Activated naive CD8-positive, alpha-beta T cell treated with anti-CD3 and anti-CD28 coated beads, Interleukin-2, amount 10 ng/mL, durations not matched to agents 7 days and 5 days (primary cell): Measurements from ENCODE around the gene CDH18. TPM values are rescaled to one million over a fixed set of nuclear protein-coding genes. Genes with fewer than 3 reads are reported as not detected.

Source experiments
- ATAC-seq: fragments of 150-1000 bp; cut with Tn5 transposase; one replicate; pipeline ENCODE4 v1.10.0; 2021; ENCODE audit warnings: low read depth, moderate library complexity
- POLR2A ChIA-PET: fragments of 350-600 bp; sonication (Branson Sonifier 250); formaldehyde crosslinking; loops from one replicate; lab custom pipeline; 2021; ENCODE audit warnings: antibody characterized with exemption; lab: Charles Lee
- DNase-seq: peaks from one replicate; pipeline ENCODE4 v3.0.0; 2021
- H3K27ac Mint-ChIP-seq: one replicate; pipeline ENCODE4 v1.8.0; 2022; ENCODE audit warnings: mild to moderate bottlenecking, mixed read lengths
- H3K27me3 Mint-ChIP-seq: one replicate; pipeline ENCODE4 v1.8.0; 2022; ENCODE audit warnings: mild to moderate bottlenecking, moderate library complexity, mixed read lengths
- H3K36me3 Mint-ChIP-seq: one replicate; pipeline ENCODE4 v1.8.0; 2021; ENCODE audit warnings: mild to moderate bottlenecking, mixed read lengths
- H3K4me1 Mint-ChIP-seq: one replicate; pipeline ENCODE4 v1.8.0; 2021; ENCODE audit warnings: mixed read lengths
- H3K4me3 Mint-ChIP-seq: one replicate; pipeline ENCODE4 v1.8.0; 2022; ENCODE audit warnings: mild to moderate bottlenecking, moderate library complexity, mixed read lengths
- H3K9me3 Mint-ChIP-seq: one replicate; pipeline ENCODE4 v1.8.0; 2021; ENCODE audit warnings: mixed read lengths
- total RNA-seq, 2 experiments: library from RNA; stranded (reverse); gene quantifications; one replicate each; pipeline ENCODE4 v1.2.3, GENCODE V29; 2021

Gene CDH18
- total RNA-seq, 2 experiments from 2014 or later = not detected

GRCh38 chr5:19728571-19728970 lies 259.4 kb downstream of the CDH18 start:
- Mint-ChIP-seq H3K36me3 (no peaks in the 10 kb centered on the region), H3K4me3 (no peak overlapping the region), H3K4me1 (no peaks in the 10 kb centered on the region), H3K27me3 (no peaks in the 10 kb centered on the region), H3K27ac (no peak overlapping the region), H3K9me3 (peaks cover 9% of the 10 kb centered on the region)
- DNase-seq (no peak), ATAC-seq (no peak)
- POLR2A ChIA-PET = no interaction called here

GRCh38 chr5:19719109-19719508 lies 268.9 kb downstream of the CDH18 start:
- no peaks in the 10 kb centered on the region for H3K36me3 Mint-ChIP-seq

DNA sequence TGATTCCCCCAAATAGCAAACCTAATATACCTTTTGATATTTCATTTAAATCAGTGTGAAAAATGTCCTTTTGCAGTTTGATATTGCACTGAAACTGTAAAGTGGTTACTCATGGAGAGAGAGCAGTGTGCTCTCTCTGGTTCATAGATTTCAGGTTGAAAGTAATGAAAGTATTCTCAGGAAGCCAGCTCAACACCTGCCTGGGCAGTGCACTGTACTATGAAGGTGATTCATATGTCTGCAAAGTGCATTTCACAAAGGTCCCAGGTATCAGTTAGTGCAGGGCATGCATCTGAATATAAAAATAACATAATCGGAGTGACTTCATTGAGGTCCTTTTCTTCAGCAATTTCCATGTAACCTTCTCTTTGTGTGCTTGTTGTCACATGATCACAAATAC lies 274.3 kb downstream of the CDH18 start:
- H3K27ac Mint-ChIP-seq = no peak overlapping the region
- H3K36me3 Mint-ChIP-seq = no peaks in the 10 kb centered on the region
- no peaks in the 10 kb centered on the region for H3K27me3 Mint-ChIP-seq
- DNase-seq = no peak
- ATAC-seq = no peak
- H3K4me1 Mint-ChIP-seq = no peaks in the 10 kb centered on the region
- POLR2A ChIA-PET = no interaction called here
- peaks cover 4% of the 10 kb centered on the region for H3K9me3 Mint-ChIP-seq
- no peak overlapping the region for H3K4me3 Mint-ChIP-seq

More at GRCh38 chr5:19719109-19719508, 268.9 kb downstream of the CDH18 start:
- POLR2A ChIA-PET = no interaction called here
- DNase-seq = no peak
- Mint-ChIP-seq H3K4me1 (no peaks in the 10 kb centered on the region), H3K27ac (no peak overlapping the region), H3K27me3 (no peaks in the 10 kb centered on the region), H3K4me3 (no peak overlapping the region), H3K9me3 (no peaks in the 10 kb centered on the region)
- ATAC-seq = no peak

DNA sequence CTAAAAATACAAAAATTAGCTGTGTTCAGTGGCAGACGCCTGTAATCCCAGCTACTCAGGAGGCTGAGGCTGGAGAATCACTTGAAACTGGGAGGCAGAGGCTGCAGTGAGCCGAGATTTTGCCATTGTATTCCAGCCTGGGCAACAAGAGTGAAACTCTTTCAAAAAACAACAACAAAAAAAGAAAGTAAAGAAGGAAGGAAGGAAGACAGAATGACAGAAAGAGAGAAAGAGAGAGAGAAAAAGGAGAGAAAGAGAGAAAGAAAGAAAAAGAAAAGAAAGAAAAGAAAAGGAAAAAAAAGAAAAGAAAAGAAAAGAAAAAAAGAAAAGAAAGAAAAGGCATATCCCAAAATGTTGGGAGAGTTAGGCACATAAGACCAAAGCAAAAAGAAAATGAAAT lies 278.6 kb downstream of the CDH18 start:
- H3K9me3 Mint-ChIP-seq = peaks cover 4% of the 10 kb centered on the region
- no peaks in the 10 kb centered on the region for H3K4me1 Mint-ChIP-seq
- POLR2A ChIA-PET = no interaction called here
- H3K36me3 Mint-ChIP-seq = no peaks in the 10 kb centered on the region
- H3K27me3 Mint-ChIP-seq = no peaks in the 10 kb centered on the region
- no peak overlapping the region for H3K4me3 Mint-ChIP-seq
- no peak for DNase-seq
- no peak for ATAC-seq
- H3K27ac Mint-ChIP-seq = no peak overlapping the region

GRCh38 chr5:19706776-19707175 lies 281.2 kb downstream of the CDH18 start:
- POLR2A ChIA-PET = no interaction called here
- Mint-ChIP-seq H3K9me3 (peaks cover 6% of the 10 kb centered on the region), H3K4me1 (no peaks in the 10 kb centered on the region), H3K27ac (no peak overlapping the region), H3K27me3 (no peaks in the 10 kb centered on the region), H3K36me3 (no peaks in the 10 kb centered on the region), H3K4me3 (no peak overlapping the region)
- ATAC-seq = no peak
- no peak for DNase-seq

GRCh38 chr5:19701731-19702130 lies 286.3 kb downstream of the CDH18 start:
- Mint-ChIP-seq H3K36me3 (no peaks in the 10 kb centered on the region), H3K4me3 (no peak overlapping the region), H3K4me1 (no peaks in the 10 kb centered on the region), H3K27ac (no peak overlapping the region), H3K27me3 (no peaks in the 10 kb centered on the region), H3K9me3 (peaks cover 3% of the 10 kb centered on the region)
- DNase-seq (no peak), ATAC-seq (no peak)
- POLR2A ChIA-PET = no interaction called here

DNA sequence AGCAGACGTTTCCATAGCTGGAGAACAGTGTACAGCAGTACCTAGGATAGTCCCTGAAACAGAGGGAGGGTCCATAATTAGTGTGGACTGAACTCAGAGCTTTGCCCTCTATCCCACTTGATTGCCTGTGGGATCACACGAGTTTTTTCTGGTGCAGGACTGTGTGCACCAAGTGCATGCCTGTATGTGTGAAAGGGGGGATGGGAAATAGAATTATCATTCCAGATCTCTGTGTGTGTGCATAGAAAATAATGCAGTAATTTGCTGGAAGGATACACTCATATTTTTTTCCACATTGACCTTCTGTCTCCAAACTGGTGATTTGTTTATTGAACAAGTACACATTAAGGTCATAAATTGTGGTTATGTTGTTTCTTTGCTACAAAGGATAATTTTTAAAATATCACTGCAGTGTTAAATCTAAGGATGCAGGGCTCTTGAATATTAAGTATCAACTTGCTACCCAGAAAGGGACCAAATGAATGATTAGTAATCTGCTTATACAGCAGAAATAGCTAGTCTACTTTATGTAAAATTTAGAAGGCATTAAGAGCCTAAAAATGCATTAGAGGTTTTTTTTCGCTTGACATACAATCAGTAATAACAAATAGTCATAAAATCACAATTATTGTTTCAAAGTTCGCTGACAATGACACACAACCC lies 292.9 kb downstream of the CDH18 start:
- DNase-seq (no peak), ATAC-seq (no peak)
- Mint-ChIP-seq H3K4me1 (no peaks in the 10 kb centered on the region), H3K4me3 (no peak overlapping the region), H3K27me3 (no peaks in the 10 kb centered on the region), H3K27ac (no peak overlapping the region), H3K36me3 (no peaks in the 10 kb centered on the region), H3K9me3 (no peaks in the 10 kb centered on the region)
- POLR2A ChIA-PET = no interaction called here

GRCh38 chr5:19690978-19691377 lies 297.0 kb downstream of the CDH18 start:
- H3K9me3 Mint-ChIP-seq = no peaks in the 10 kb centered on the region
- no peak for ATAC-seq
- H3K4me3 Mint-ChIP-seq = no peak overlapping the region
- POLR2A ChIA-PET = no interaction called here
- no peak overlapping the region for H3K27ac Mint-ChIP-seq
- no peaks in the 10 kb centered on the region for H3K36me3 Mint-ChIP-seq
- DNase-seq = no peak
- H3K27me3 Mint-ChIP-seq = no peaks in the 10 kb centered on the region
- H3K4me1 Mint-ChIP-seq = no peaks in the 10 kb centered on the region

DNA sequence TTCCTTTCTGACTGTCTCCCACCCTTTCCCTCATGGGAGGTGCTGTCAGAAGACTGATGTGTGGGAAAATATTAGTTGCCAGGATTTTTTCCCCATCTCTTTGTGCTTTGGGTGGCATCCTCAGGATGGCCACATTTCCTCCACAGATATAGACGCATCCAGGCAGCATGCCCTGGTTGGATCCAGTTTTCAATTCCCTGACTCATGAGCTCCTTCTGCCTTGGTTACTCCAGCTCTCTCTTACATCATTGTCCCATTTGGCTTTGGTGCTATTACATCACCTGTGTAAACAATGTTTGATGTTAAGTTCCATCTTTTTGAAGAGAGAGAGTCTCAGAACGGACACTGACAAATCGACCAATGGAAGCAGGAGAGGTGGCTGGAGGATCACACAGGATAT lies 302.5 kb downstream of the CDH18 start:
- H3K9me3 Mint-ChIP-seq = no peaks in the 10 kb centered on the region
- H3K4me1 Mint-ChIP-seq = no peaks in the 10 kb centered on the region
- H3K36me3 Mint-ChIP-seq = no peaks in the 10 kb centered on the region
- no peak for ATAC-seq
- H3K27ac Mint-ChIP-seq = no peak overlapping the region
- POLR2A ChIA-PET = no interaction called here
- no peak for DNase-seq
- H3K4me3 Mint-ChIP-seq = no peak overlapping the region
- no peaks in the 10 kb centered on the region for H3K27me3 Mint-ChIP-seq

- H3K27me3 Mint-ChIP-seq = no peaks in the 10 kb centered on the region
- POLR2A ChIA-PET = no interaction called here
- no peaks in the 10 kb centered on the region for H3K36me3 Mint-ChIP-seq
- DNase-seq = no peak
- H3K4me3 Mint-ChIP-seq = no peak overlapping the region
- H3K9me3 Mint-ChIP-seq = no peaks in the 10 kb centered on the region
- ATAC-seq = no peak
- H3K27ac Mint-ChIP-seq = no peak overlapping the region
- H3K4me1 Mint-ChIP-seq = no peaks in the 10 kb centered on the region
Measured at GRCh38 chr5:19676895-19677294, 311.1 kb downstream of the CDH18 start.

- ATAC-seq (no peak), DNase-seq (no peak)
- Mint-ChIP-seq H3K27me3 (no peaks in the 10 kb centered on the region), H3K4me1 (no peaks in the 10 kb centered on the region), H3K9me3 (no peaks in the 10 kb centered on the region), H3K4me3 (no peak overlapping the region), H3K36me3 (no peaks in the 10 kb centered on the region), H3K27ac (no peak overlapping the region)
- POLR2A ChIA-PET = no interaction called here
Measured at GRCh38 chr5:19660679-19661078, 327.3 kb downstream of the CDH18 start.

DNA sequence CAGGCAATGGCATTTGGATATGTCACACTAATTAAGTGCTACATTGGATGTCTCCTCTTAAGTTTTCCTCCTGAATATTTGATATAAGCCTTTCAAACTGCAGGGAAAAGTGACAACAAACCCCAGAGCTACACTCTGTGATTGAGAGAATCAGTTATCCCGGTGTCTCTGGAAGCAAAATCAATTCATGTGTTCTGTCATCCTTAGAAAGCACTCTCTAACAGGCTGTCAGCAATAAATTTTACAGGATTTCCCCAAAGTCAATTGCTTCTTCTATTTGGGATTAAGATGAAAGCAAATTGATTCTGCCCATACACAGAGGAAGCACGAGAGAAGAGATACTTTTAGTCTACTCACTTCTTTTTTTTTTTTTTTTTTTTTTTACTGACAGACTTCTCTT lies 332.4 kb downstream of the CDH18 start:
- POLR2A ChIA-PET = no interaction called here
- Mint-ChIP-seq H3K4me3 (no peak overlapping the region), H3K27ac (no peak overlapping the region), H3K4me1 (no peaks in the 10 kb centered on the region), H3K9me3 (peaks cover 1% of the 10 kb centered on the region), H3K36me3 (no peaks in the 10 kb centered on the region), H3K27me3 (no peaks in the 10 kb centered on the region)
- DNase-seq = no peak
- ATAC-seq = no peak

DNA sequence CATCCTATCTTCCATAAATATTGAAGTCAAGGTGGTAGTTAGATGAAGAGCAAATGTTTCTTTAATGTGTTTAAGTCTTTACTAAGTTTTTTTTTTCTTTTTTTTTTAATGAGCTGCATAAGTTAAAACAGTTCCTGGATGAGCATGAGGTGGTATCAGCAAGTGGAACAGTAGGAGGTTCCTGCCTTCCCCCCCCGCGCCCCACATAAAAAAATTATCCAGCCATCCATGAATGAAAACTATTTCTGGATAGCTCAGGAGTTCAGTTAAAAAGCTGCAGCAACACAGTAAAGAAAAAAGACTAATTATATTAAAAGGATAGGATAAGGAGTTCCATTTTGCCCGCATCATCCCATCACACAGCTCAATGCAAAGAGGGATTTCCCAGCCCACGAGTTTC lies 349.5 kb downstream of the CDH18 start:
- Mint-ChIP-seq H3K27ac (no peak overlapping the region), H3K4me3 (no peak overlapping the region), H3K4me1 (no peaks in the 10 kb centered on the region), H3K36me3 (no peaks in the 10 kb centered on the region), H3K27me3 (no peaks in the 10 kb centered on the region), H3K9me3 (peaks cover 2% of the 10 kb centered on the region)
- POLR2A ChIA-PET = no interaction called here
- ATAC-seq (no peak), DNase-seq (no peak)

GRCh38 chr5:19630876-19631275 lies 357.1 kb downstream of the CDH18 start:
- ATAC-seq (no peak), DNase-seq (no peak)
- H3K4me1 Mint-ChIP-seq = no peaks in the 10 kb centered on the region
- H3K9me3 Mint-ChIP-seq = peaks cover 6% of the 10 kb centered on the region
- H3K36me3 Mint-ChIP-seq = no peaks in the 10 kb centered on the region
- POLR2A ChIA-PET = no interaction called here
- H3K27ac Mint-ChIP-seq = no peak overlapping the region
- no peaks in the 10 kb centered on the region for H3K27me3 Mint-ChIP-seq
- no peak overlapping the region for H3K4me3 Mint-ChIP-seq

GRCh38 chr5:19626211-19626610 lies 361.8 kb downstream of the CDH18 start:
- no peak for DNase-seq
- Mint-ChIP-seq H3K4me1 (no peaks in the 10 kb centered on the region), H3K9me3 (peaks cover 6% of the 10 kb centered on the region), H3K4me3 (no peak overlapping the region), H3K27ac (no peak overlapping the region), H3K27me3 (no peaks in the 10 kb centered on the region), H3K36me3 (no peaks in the 10 kb centered on the region)
- no peak for ATAC-seq
- POLR2A ChIA-PET = no interaction called here
